SU-DHL-6 (cell line): ENCODE results near the gene IGFBP6.
A peak's percentile ranks its signal among the peaks of the same experiment; 100 is the strongest.

Experiments
- EZH2phosphoT487 ChIP-seq: fragments of 200-600 bp; sonication (generic), shearing (Covaris generic); conservative IDR thresholded peaks from 2 replicates; pipeline ENCODE4 v1.6.1; 2018; ENCODE audit warnings: mild to moderate bottlenecking, antibody characterized with exemption, low read length, moderate library complexity, mixed read lengths
- TF ChIP-seq, protein P1 (sequence below): fragments of 200-600 bp; sonication (generic); IDR thresholded peaks from one replicate; pipeline ENCODE4 v1.5.1; 2017; ENCODE audit warnings: antibody characterized with exemption, mild to moderate bottlenecking, low read length, moderate library complexity; ENCODE audit not compliant: insufficient read depth, poor library complexity, severe bottlenecking

- TF ChIP-seq, protein P1, sequence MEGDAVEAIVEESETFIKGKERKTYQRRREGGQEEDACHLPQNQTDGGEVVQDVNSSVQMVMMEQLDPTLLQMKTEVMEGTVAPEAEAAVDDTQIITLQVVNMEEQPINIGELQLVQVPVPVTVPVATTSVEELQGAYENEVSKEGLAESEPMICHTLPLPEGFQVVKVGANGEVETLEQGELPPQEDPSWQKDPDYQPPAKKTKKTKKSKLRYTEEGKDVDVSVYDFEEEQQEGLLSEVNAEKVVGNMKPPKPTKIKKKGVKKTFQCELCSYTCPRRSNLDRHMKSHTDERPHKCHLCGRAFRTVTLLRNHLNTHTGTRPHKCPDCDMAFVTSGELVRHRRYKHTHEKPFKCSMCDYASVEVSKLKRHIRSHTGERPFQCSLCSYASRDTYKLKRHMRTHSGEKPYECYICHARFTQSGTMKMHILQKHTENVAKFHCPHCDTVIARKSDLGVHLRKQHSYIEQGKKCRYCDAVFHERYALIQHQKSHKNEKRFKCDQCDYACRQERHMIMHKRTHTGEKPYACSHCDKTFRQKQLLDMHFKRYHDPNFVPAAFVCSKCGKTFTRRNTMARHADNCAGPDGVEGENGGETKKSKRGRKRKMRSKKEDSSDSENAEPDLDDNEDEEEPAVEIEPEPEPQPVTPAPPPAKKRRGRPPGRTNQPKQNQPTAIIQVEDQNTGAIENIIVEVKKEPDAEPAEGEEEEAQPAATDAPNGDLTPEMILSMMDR: peak; percentile 21
- no peak for TF ChIP-seq EZH2phosphoT487
Measured at GRCh38 chr12:53061404-53062010, 36.0 kb upstream of the IGFBP6 start.
